H9 (cell line): ENCODE measurements around the gene CUEDC2. TPM values are rescaled to one million over a fixed set of nuclear protein-coding genes. Genes with fewer than 3 reads are reported as not detected.

Experiments used
- DNase-seq: peaks from one replicate; pipeline ENCODE4 v3.0.0-alpha.2; 2017
- H2AFZ ChIP-seq: one replicate; pipeline ENCODE4 v1.6.1; 2013; ENCODE audit warnings: mild to moderate bottlenecking, low read length, control low read depth, moderate library complexity
- H2AK5ac ChIP-seq: 2 replicates; pipeline ENCODE4 v1.6.1; 2013; ENCODE audit warnings: low read length, control low read depth, mixed read lengths; ENCODE audit not compliant: insufficient read length
- H2BK120ac ChIP-seq: one replicate; pipeline ENCODE4 v1.6.1; 2013; ENCODE audit warnings: low read depth, mild to moderate bottlenecking, low read length, control low read depth, inconsistent platforms; ENCODE audit not compliant: poor library complexity, severe bottlenecking
- H2BK12ac ChIP-seq: 2 replicates; pipeline ENCODE4 v1.6.1; 2013; ENCODE audit warnings: low read length, control low read depth, mixed read lengths, low read depth; ENCODE audit not compliant: insufficient read length
- H2BK15ac ChIP-seq: 2 replicates; pipeline ENCODE4 v1.6.1; 2013; ENCODE audit warnings: low read depth, low read length, control low read depth
- H2BK20ac ChIP-seq: one replicate; pipeline ENCODE4 v1.6.1; 2013; ENCODE audit warnings: low read depth, mild to moderate bottlenecking, low read length, control low read depth, inconsistent platforms; ENCODE audit not compliant: poor library complexity, severe bottlenecking
- H2BK5ac ChIP-seq: 2 replicates; pipeline ENCODE4 v1.6.1; 2013; ENCODE audit warnings: low read length, control low read depth, mixed read lengths; ENCODE audit not compliant: insufficient read length
- H3K14ac ChIP-seq: 2 replicates; pipeline ENCODE4 v1.6.1; 2013; ENCODE audit warnings: low read length, control low read depth; ENCODE audit not compliant: insufficient read depth
- H3K18ac ChIP-seq: 2 replicates; pipeline ENCODE4 v1.6.1; 2013; ENCODE audit warnings: low read depth, mild to moderate bottlenecking, mixed read lengths, low read length, control low read depth; ENCODE audit not compliant: insufficient read length
- H3K23ac ChIP-seq: 2 replicates; pipeline ENCODE4 v1.6.1; 2013; ENCODE audit warnings: low read length, control low read depth, mixed read lengths, low read depth; ENCODE audit not compliant: insufficient read length
- H3K23me2 ChIP-seq: 2 replicates; pipeline ENCODE4 v1.6.1; 2013; ENCODE audit warnings: low read depth, mild to moderate bottlenecking, mixed read lengths, low read length, control low read depth; ENCODE audit not compliant: insufficient read length, poor library complexity, severe bottlenecking
- H3K27ac ChIP-seq: 2 replicates; pipeline ENCODE4 v1.5.1; 2013; ENCODE audit warnings: low read length, control low read depth, mixed read lengths, low read depth; ENCODE audit not compliant: insufficient read length
- H3K27me3 ChIP-seq: 2 replicates; pipeline ENCODE4 v1.6.1; 2013; ENCODE audit warnings: low read length, control low read depth, inconsistent platforms; ENCODE audit not compliant: insufficient read depth
- H3K4ac ChIP-seq: 2 replicates; pipeline ENCODE4 v1.6.1; 2013; ENCODE audit warnings: low read depth, mild to moderate bottlenecking, control low read depth, inconsistent platforms, low read length, moderate library complexity
- H3K4me1 ChIP-seq: 2 replicates; pipeline ENCODE4 v1.6.1; 2013; ENCODE audit warnings: low read length, control low read depth, inconsistent platforms; ENCODE audit not compliant: insufficient read depth
- H3K4me2 ChIP-seq: 2 replicates; pipeline ENCODE4 v1.6.1; 2013; ENCODE audit warnings: low read length, control low read depth, mixed read lengths; ENCODE audit not compliant: insufficient read length, insufficient read depth
- H3K56ac ChIP-seq: 2 replicates; pipeline ENCODE4 v1.6.1; 2013; ENCODE audit warnings: low read depth, mild to moderate bottlenecking, mixed read lengths, low read length, control low read depth; ENCODE audit not compliant: insufficient read length
- H3K79me1 ChIP-seq: 2 replicates; pipeline ENCODE4 v1.6.1; 2013; ENCODE audit warnings: low read depth, mild to moderate bottlenecking, moderate library complexity, low read length, control low read depth, inconsistent platforms; ENCODE audit not compliant: insufficient read depth, poor library complexity, severe bottlenecking
- H3K79me2 ChIP-seq: 2 replicates; pipeline ENCODE4 v1.6.1; 2013; ENCODE audit warnings: low read length, control low read depth, inconsistent platforms; ENCODE audit not compliant: insufficient read depth
- H3K9ac ChIP-seq: 2 replicates; pipeline ENCODE4 v1.6.1; 2013; ENCODE audit warnings: low read length, control low read depth, mixed read lengths; ENCODE audit not compliant: insufficient read length; ENCODE audit errors: extremely low read depth
- H3K9me3 ChIP-seq: one replicate; pipeline ENCODE4 v1.6.1; 2013; ENCODE audit warnings: low read depth, low read length, inconsistent platforms; ENCODE audit not compliant: control insufficient read depth
- H3T11ph ChIP-seq: one replicate; pipeline ENCODE4 v1.6.1; 2013; ENCODE audit warnings: mild to moderate bottlenecking, low read length, control low read depth, inconsistent platforms
- H4K20me1 ChIP-seq: one replicate; pipeline ENCODE4 v1.6.1; 2013; ENCODE audit not compliant: control insufficient read depth, insufficient read length, insufficient read depth
- H4K5ac ChIP-seq: 2 replicates; pipeline ENCODE4 v1.6.1; 2013; ENCODE audit warnings: low read depth, mild to moderate bottlenecking, mixed read lengths, low read length, control low read depth; ENCODE audit not compliant: insufficient read length
- H4K8ac ChIP-seq: replicated peaks from 2 replicates; pipeline ENCODE4 v1.6.1; 2013; ENCODE audit warnings: low read length, control low read depth, mixed read lengths, low read depth; ENCODE audit not compliant: insufficient read length
- H4K91ac ChIP-seq: 2 replicates; pipeline ENCODE4 v1.6.1; 2013; ENCODE audit warnings: low read depth, mild to moderate bottlenecking, moderate library complexity, mixed read lengths, low read length, control low read depth; ENCODE audit not compliant: insufficient read length
- H3K27ac Mint-ChIP-seq, 3 experiments: 2 replicates in 2 of 3; 3 replicates in 1 of 3; pipeline ENCODE4 v1.8.0; 2020 to 2021; ENCODE audit warnings: mixed read lengths in 3 of 3, mild to moderate bottlenecking in 1 of 3, moderate library complexity in 1 of 3
- H3K27me3 Mint-ChIP-seq: 2 replicates; pipeline ENCODE4 v1.8.0; 2021; ENCODE audit warnings: low read depth, mild to moderate bottlenecking, moderate library complexity, mixed read lengths
- H3K36me3 Mint-ChIP-seq, 3 experiments: 2 replicates in 2 of 3; 3 replicates in 1 of 3; pipeline ENCODE4 v1.8.0; 2020 to 2021; ENCODE audit warnings: low read depth in 3 of 3, mixed read lengths in 3 of 3; ENCODE audit not compliant: insufficient read depth in 1 of 3
- H3K4me1 Mint-ChIP-seq, 2 experiments: 2 replicates each; pipeline ENCODE4 v1.8.0; 2020; ENCODE audit warnings: mixed read lengths in 2 of 2
- H3K4me3 Mint-ChIP-seq, 2 experiments: 2 replicates in 1 of 2; 3 replicates in 1 of 2; pipeline ENCODE4 v1.8.0; 2020 to 2021; ENCODE audit warnings: mild to moderate bottlenecking in 2 of 2, mixed read lengths in 2 of 2, moderate library complexity in 1 of 2
- H3K9me3 Mint-ChIP-seq, 2 experiments: 2 replicates in 1 of 2; 3 replicates in 1 of 2; pipeline ENCODE4 v1.8.0; 2020; ENCODE audit warnings: mild to moderate bottlenecking in 2 of 2, mixed read lengths in 2 of 2, moderate library complexity in 1 of 2
- CTCF ChIP-seq: fragments of 200-600 bp; sonication (generic); conservative IDR thresholded peaks from 3 replicates; pipeline ENCODE4 v1.8.0; 2021; ENCODE audit warnings: antibody characterized with exemption, mild to moderate bottlenecking
- WGBS: extraction: QIAGEN DNeasy Blood & Tissue Kit; methylation state at CpG from one replicate; pipeline ENCODE4 v1.1.7; 2013; ENCODE audit warnings: missing lambda C conversion rate, low lambda C conversion rate, mixed read lengths; ENCODE audit not compliant: insufficient read length; ENCODE audit errors: extremely low coverage; 5-methylcytosine and 5-hydroxymethylcytosine counted together
- total RNA-seq: library from RNA; stranded (reverse); gene quantifications from 2 replicates; pipeline ENCODE4 v1.2.1, GENCODE V29; 2021

Gene CUEDC2
- total RNA-seq, 1 experiment from 2014 or later, result 41.2 TPM

DNA sequence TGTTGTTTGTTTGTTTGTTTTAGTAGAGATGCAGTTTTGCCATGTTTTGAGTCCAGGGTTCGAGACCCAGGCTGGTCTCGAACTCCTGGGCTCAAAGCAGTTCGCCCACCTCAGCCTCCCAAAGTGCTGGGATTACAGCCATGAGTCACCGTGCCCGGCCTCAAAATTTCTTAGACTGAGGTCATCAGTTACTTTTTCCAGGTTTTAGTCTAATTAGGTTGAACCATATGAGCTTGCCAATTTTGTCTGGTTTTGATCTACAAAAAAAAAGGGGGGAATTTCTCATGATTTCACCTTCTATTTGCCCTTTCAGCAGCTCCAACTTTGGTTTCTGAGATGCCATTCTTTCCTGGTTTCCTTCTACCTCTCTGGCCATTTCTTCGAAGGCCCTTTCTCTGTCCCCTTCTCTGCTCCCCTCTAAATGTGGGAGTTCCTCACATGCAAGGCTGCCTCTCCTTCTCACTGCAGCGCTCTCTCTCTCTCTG lies 5.5 kb downstream of the CUEDC2 start:
- no peak overlapping the region for H2BK12ac ChIP-seq
- no peak overlapping the region for H3K23ac ChIP-seq
- no peak overlapping the region for H2AK5ac ChIP-seq
- H3K79me2 ChIP-seq, result no peaks in the 10 kb centered on the region
- H3K9ac ChIP-seq, result no peak overlapping the region
- Mint-ChIP-seq H3K27ac (no peak overlapping the region), H3K4me1 (peaks cover 9 to 18% of the 10 kb centered on the region in 2 experiments), H3K4me3 (no peak overlapping the region), H3K9me3 (no peaks in the 10 kb centered on the region; a peak in 1 of 5 replicates), H3K27me3 (peaks cover 12% of the 10 kb centered on the region), H3K36me3 (peaks cover 7 to 17% (median 16%) of the 10 kb centered on the region in 3 experiments; a peak in 5 of 7 replicates)
- no peaks in the 10 kb centered on the region for H4K20me1 ChIP-seq
- TF ChIP-seq CTCF, result no peak
- no peaks in the 10 kb centered on the region for H3K79me1 ChIP-seq
- H2BK5ac ChIP-seq, result no peak overlapping the region
- no peak overlapping the region for H3K56ac ChIP-seq
- peaks cover 8% of the 10 kb centered on the region for H3K23me2 ChIP-seq
- no peak overlapping the region for H3K18ac ChIP-seq
- no peak overlapping the region for H3K4me2 ChIP-seq
- no peak overlapping the region for H4K8ac ChIP-seq
- H3K4me1 ChIP-seq, result no peaks in the 10 kb centered on the region; the same call in 1 of the 2 replicates
- no peaks in the 10 kb centered on the region for H3K9me3 ChIP-seq
- no peak overlapping the region for H4K91ac ChIP-seq
- no peak overlapping the region for H3T11ph ChIP-seq
- no peak overlapping the region for H2BK120ac ChIP-seq
- no peak for DNase-seq
- H2BK20ac ChIP-seq, result no peak overlapping the region
- no CpG with 5 or more reads among the region's 7 CpGs for WGBS
- no peak overlapping the region for H3K4ac ChIP-seq
- no peak overlapping the region for H4K5ac ChIP-seq
- no peak overlapping the region for H3K14ac ChIP-seq
- H2BK15ac ChIP-seq, result no peak overlapping the region
- no peaks in the 10 kb centered on the region for H3K27me3 ChIP-seq
- no peak overlapping the region for H3K27ac ChIP-seq
- no peak overlapping the region for H2AFZ ChIP-seq
